MCF 10A (cell line): ENCODE results near the gene C2. TPM values are rescaled to one million over a fixed set of nuclear protein-coding genes. Genes with fewer than 3 reads are reported as not detected.

Source experiments
- BruUV-seq: library from RNA; stranded (reverse); fragments of 400-500 nt; replicated peaks from 2 replicates; lab custom pipeline; 2021; lab: Mats Ljungman, UMichigan
- CTCF ChIA-PET: fragments of 300-600 bp; sonication (Branson Sonifier 250); formaldehyde crosslinking; extraction: SDS; loops from one replicate; lab custom pipeline; 2021; ENCODE audit warnings: antibody characterized with exemption, inconsistent platforms; lab: Yijun Ruan, JAX
- POLR2A ChIA-PET: fragments of 300-600, 350-650 bp; sonication (Branson Sonifier 250); formaldehyde crosslinking; extraction: SDS; loops from one replicate; lab custom pipeline; 2020; ENCODE audit warnings: antibody characterized with exemption, inconsistent platforms; lab: Yijun Ruan, JAX
- DNase-seq: peaks from one replicate; pipeline ENCODE4 v3.0.0-alpha.2; 2018; ENCODE audit not compliant: unreplicated experiment
- H3K27ac Mint-ChIP-seq: one replicate; pipeline ENCODE4 v1.8.0; 2022; ENCODE audit warnings: mild to moderate bottlenecking, low read depth, mixed read lengths; ENCODE audit not compliant: unreplicated experiment
- H3K27me3 Mint-ChIP-seq: one replicate; pipeline ENCODE4 v1.8.0; 2022; ENCODE audit warnings: mixed read lengths; ENCODE audit not compliant: insufficient read depth, unreplicated experiment
- H3K36me3 Mint-ChIP-seq: one replicate; pipeline ENCODE4 v1.8.0; 2022; ENCODE audit warnings: mild to moderate bottlenecking, moderate library complexity, mixed read lengths; ENCODE audit not compliant: insufficient read depth, unreplicated experiment
- H3K4me1 Mint-ChIP-seq: one replicate; pipeline ENCODE4 v1.8.0; 2022; ENCODE audit warnings: mixed read lengths; ENCODE audit not compliant: insufficient read depth, unreplicated experiment
- H3K4me3 Mint-ChIP-seq: one replicate; pipeline ENCODE4 v1.8.0; 2022; ENCODE audit warnings: mild to moderate bottlenecking, moderate library complexity, mixed read lengths; ENCODE audit not compliant: unreplicated experiment
- H3K9me3 Mint-ChIP-seq: one replicate; pipeline ENCODE4 v1.8.0; 2022; ENCODE audit warnings: mixed read lengths; ENCODE audit not compliant: unreplicated experiment
- intact Hi-C: fragments of 100-400 bp; cut with micrococcal nuclease; formaldehyde crosslinking; loops from 2 replicates; pipeline ENCODE4 v1.14.1; 2022
- total RNA-seq: library from RNA; stranded (reverse); gene quantifications from 2 replicates; pipeline ENCODE4 v1.2.3, GENCODE V29; 2022
- TF ChIP-seq, protein P1 (sequence below): fragments of 200-600 bp; IDR thresholded peaks from one replicate; pipeline ENCODE4 v1.8.0; 2022; ENCODE audit warnings: antibody characterized with exemption, mild to moderate bottlenecking; ENCODE audit not compliant: unreplicated experiment

The C2 gene
- total RNA-seq, 1 experiment from 2014 or later, result not detected

DNA sequence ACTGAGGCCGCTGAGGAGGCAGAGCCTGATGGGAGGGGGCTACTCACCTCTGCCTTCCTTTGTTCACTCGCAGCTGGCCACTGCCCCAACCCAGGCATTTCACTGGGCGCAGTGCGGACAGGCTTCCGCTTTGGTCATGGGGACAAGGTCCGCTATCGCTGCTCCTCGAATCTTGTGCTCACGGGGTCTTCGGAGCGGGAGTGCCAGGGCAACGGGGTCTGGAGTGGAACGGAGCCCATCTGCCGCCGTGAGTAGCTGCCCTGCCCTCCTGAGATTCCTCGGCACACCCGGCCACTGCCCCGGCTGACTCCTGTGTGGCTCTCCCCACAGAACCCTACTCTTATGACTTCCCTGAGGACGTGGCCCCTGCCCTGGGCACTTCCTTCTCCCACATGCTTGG is 6.0 kb downstream of the C2 start:
- Mint-ChIP-seq H3K9me3 (no peaks in the 10 kb centered on the region), H3K27ac (no peak overlapping the region), H3K4me1 (no peaks in the 10 kb centered on the region), H3K36me3 (no peaks in the 10 kb centered on the region), H3K4me3 (no peak overlapping the region), H3K27me3 (no peaks in the 10 kb centered on the region)
- ChIA-PET POLR2A (no interaction called here), CTCF (no interaction called here)
- BruUV-seq, result no TSS peak
- intact Hi-C loops, result no loop called here
- no peak for DNase-seq
- TF ChIP-seq, protein P1, sequence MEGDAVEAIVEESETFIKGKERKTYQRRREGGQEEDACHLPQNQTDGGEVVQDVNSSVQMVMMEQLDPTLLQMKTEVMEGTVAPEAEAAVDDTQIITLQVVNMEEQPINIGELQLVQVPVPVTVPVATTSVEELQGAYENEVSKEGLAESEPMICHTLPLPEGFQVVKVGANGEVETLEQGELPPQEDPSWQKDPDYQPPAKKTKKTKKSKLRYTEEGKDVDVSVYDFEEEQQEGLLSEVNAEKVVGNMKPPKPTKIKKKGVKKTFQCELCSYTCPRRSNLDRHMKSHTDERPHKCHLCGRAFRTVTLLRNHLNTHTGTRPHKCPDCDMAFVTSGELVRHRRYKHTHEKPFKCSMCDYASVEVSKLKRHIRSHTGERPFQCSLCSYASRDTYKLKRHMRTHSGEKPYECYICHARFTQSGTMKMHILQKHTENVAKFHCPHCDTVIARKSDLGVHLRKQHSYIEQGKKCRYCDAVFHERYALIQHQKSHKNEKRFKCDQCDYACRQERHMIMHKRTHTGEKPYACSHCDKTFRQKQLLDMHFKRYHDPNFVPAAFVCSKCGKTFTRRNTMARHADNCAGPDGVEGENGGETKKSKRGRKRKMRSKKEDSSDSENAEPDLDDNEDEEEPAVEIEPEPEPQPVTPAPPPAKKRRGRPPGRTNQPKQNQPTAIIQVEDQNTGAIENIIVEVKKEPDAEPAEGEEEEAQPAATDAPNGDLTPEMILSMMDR, result no peak

- CTCF ChIA-PET, result interaction anchor here (0.5 to 1.7 kb wide), 3 partner anchors 17 to 247 kb away, joined by 3 to 8 read pairs (median 4); no protein-coding TSS in a partner anchor
- Mint-ChIP-seq H3K27ac (no peak overlapping the region), H3K9me3 (no peaks in the 10 kb centered on the region), H3K36me3 (no peaks in the 10 kb centered on the region), H3K4me1 (no peaks in the 10 kb centered on the region), H3K4me3 (no peak overlapping the region), H3K27me3 (no peaks in the 10 kb centered on the region)
- TF ChIP-seq, protein P1, result no peak
- no peak for DNase-seq
- intact Hi-C loops, result no loop called here
- POLR2A ChIA-PET, result no interaction called here
- no TSS peak for BruUV-seq
Observed at GRCh38 chr6:31935021-31935420, 7.5 kb downstream of the C2 start.

DNA sequence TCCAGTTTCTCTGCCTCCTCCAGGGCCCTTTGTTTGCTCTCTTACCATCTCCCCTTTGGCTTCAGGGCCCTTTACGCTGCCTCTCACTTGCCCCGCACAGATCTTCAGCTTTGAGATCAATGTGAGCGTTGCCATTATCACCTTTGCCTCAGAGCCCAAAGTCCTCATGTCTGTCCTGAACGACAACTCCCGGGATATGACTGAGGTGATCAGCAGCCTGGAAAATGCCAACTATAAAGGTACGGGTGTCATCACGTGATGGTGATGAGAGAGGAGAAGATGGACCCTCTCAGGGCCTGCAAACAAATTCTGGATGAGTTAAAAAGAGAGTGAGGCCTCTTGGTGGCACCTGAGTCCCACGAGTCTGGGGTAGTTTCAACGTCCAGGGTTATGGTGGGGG is 8.3 kb downstream of the C2 start:
- H3K27me3 Mint-ChIP-seq, result no peaks in the 10 kb centered on the region
- ChIA-PET POLR2A (no interaction called here), CTCF (interaction anchor here (1.7 kb wide), 1 partner anchor 16 kb away, joined by 8 read pairs; no protein-coding TSS in a partner anchor)
- DNase-seq, result no peak
- peaks cover 6% of the 10 kb centered on the region for H3K4me1 Mint-ChIP-seq
- intact Hi-C loops, result no loop called here
- H3K27ac Mint-ChIP-seq, result no peak overlapping the region
- no peaks in the 10 kb centered on the region for H3K9me3 Mint-ChIP-seq
- no peaks in the 10 kb centered on the region for H3K36me3 Mint-ChIP-seq
- no TSS peak for BruUV-seq
- no peak overlapping the region for H3K4me3 Mint-ChIP-seq
- TF ChIP-seq, protein P1, result no peak

DNA sequence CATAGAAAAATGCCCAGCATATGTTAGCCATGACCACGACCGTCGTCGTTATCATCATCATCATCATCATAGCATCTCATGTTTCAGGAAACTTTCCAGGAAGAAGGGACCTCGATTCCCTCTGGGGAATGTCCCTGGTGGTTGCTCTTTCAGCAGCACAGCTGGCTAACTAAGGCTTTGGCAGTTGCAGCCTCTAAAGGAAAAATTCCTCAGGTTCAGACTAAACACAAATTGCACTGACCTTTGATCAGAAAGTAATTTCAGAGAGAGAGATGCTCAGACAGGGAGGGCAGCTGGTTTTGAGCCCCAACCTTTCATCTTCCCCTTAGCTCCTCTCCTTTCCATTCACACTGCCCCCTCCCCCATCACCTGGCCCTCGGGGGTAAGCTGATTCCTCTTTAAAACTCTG is 12.7 kb downstream of the C2 start:
- H3K27ac Mint-ChIP-seq, result no peak overlapping the region
- ChIA-PET POLR2A (interaction anchor here (0.9 to 2.5 kb wide), 4 partner anchors 12 to 250 kb away, joined by 3 to 7 read pairs (median 4); partner anchors contain the start of genes DXO and PBX2), CTCF (interaction anchor here (0.8 to 2.1 kb wide), 2 partner anchors 11 to 13 kb away, joined by 6 to 7 read pairs; no protein-coding TSS in a partner anchor)
- intact Hi-C loops, result no loop called here
- DNase-seq, result no peak
- TF ChIP-seq, protein P1, result no peak
- H3K4me3 Mint-ChIP-seq, result no peak overlapping the region
- H3K9me3 Mint-ChIP-seq, result no peaks in the 10 kb centered on the region
- no peaks in the 10 kb centered on the region for H3K27me3 Mint-ChIP-seq
- H3K4me1 Mint-ChIP-seq, result peaks cover 25% of the 10 kb centered on the region
- BruUV-seq, result no TSS peak
- H3K36me3 Mint-ChIP-seq, result peaks cover 7% of the 10 kb centered on the region
